HG03565 (cell line): Measurements from ENCODE around the gene CFAP74.

ENCODE experiments used
- ATAC-seq: cut with Tn5 transposase; IDR thresholded peaks from one replicate; pipeline ENCODE4 v1.9.1; 2021; ENCODE audit warnings: mild to moderate bottlenecking, moderate library complexity; ENCODE audit not compliant: unreplicated experiment

Gene CFAP74

GRCh38 chr1:1972976-1973715 is 30.4 kb downstream of the CFAP74 start:
- no peak for ATAC-seq

- no peak for ATAC-seq
These were observed 31.9 kb downstream of the CFAP74 start for GRCh38 chr1:1971688-1972087.

GRCh38 chr1:1971017-1971416 is 32.6 kb downstream of the CFAP74 start:
- no peak for ATAC-seq

GRCh38 chr1:1969953-1970716 is 33.5 kb downstream of the CFAP74 start:
- no peak for ATAC-seq

GRCh38 chr1:1969505-1969900 is 34.1 kb downstream of the CFAP74 start:
- no peak for ATAC-seq

GRCh38 chr1:1968767-1969504 is 34.6 kb downstream of the CFAP74 start:
- ATAC-seq: no peak

GRCh38 chr1:1967879-1968278 is 35.7 kb downstream of the CFAP74 start:
- no peak for ATAC-seq

GRCh38 chr1:1967151-1967550 is 36.4 kb downstream of the CFAP74 start:
- ATAC-seq: no peak

GRCh38 chr1:1966071-1966740 is 37.4 kb downstream of the CFAP74 start:
- no peak for ATAC-seq

GRCh38 chr1:1965546-1965945 is 38.0 kb downstream of the CFAP74 start:
- no peak for ATAC-seq

GRCh38 chr1:1964811-1965210 is 38.8 kb downstream of the CFAP74 start:
- ATAC-seq: no peak

- no peak for ATAC-seq
These were observed 40.0 kb downstream of the CFAP74 start for GRCh38 chr1:1963570-1963969.

GRCh38 chr1:1962752-1963151 is 40.8 kb downstream of the CFAP74 start:
- no peak for ATAC-seq

GRCh38 chr1:1960480-1961196 is 42.9 kb downstream of the CFAP74 start:
- no peak for ATAC-seq

- ATAC-seq: no peak
These were observed 43.6 kb downstream of the CFAP74 start for GRCh38 chr1:1959840-1960479.

GRCh38 chr1:1959459-1959839 is 44.1 kb downstream of the CFAP74 start:
- ATAC-seq: no peak

GRCh38 chr1:1958071-1958541 is 45.5 kb downstream of the CFAP74 start:
- ATAC-seq: no peak

- no peak for ATAC-seq
These were observed 46.0 kb downstream of the CFAP74 start for GRCh38 chr1:1957533-1957961.

- no peak for ATAC-seq
These were observed 46.7 kb downstream of the CFAP74 start for GRCh38 chr1:1956586-1957532.
